22Rv1 (cell line): ENCODE data around the gene CAMKMT.

Experiments used
- H3K27ac ChIP-seq: fragments of 450-650 bp; 2 replicates; pipeline ENCODE4 v1.5.1; 2017
- ZFX ChIP-seq: fragments of 450-650 bp; IDR thresholded peaks from 2 replicates; pipeline ENCODE4 v1.6.1; 2017; ENCODE audit warnings: antibody characterized with exemption, borderline replicate concordance
- TF ChIP-seq, protein P1 (sequence below): fragments of 450-650 bp; IDR thresholded peaks from 2 replicates; pipeline ENCODE4 v1.5.1; 2017; ENCODE audit warnings: mild to moderate bottlenecking

The CAMKMT gene

DNA sequence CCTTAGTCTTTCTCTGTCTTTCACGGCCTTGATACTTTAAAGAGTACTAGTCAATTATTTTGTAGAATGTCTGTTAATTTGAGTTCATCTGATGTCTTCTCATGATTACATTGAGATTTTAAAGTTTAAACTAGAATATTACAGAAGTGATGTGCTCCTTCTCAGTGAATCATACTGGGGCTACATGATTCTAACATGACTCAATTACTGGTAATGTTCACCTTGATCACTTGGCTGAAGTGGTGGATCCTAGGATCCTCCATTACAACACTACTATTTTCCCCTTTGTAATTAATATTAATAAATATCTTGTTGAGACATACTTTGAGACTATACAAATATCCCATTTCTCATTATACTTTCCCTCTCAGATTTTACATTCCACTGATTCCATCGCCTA, 148.5 kb downstream of the CAMKMT start:
- TF ChIP-seq, protein P1, sequence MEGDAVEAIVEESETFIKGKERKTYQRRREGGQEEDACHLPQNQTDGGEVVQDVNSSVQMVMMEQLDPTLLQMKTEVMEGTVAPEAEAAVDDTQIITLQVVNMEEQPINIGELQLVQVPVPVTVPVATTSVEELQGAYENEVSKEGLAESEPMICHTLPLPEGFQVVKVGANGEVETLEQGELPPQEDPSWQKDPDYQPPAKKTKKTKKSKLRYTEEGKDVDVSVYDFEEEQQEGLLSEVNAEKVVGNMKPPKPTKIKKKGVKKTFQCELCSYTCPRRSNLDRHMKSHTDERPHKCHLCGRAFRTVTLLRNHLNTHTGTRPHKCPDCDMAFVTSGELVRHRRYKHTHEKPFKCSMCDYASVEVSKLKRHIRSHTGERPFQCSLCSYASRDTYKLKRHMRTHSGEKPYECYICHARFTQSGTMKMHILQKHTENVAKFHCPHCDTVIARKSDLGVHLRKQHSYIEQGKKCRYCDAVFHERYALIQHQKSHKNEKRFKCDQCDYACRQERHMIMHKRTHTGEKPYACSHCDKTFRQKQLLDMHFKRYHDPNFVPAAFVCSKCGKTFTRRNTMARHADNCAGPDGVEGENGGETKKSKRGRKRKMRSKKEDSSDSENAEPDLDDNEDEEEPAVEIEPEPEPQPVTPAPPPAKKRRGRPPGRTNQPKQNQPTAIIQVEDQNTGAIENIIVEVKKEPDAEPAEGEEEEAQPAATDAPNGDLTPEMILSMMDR: no peak
- no peak for TF ChIP-seq ZFX
- no peak overlapping the region for H3K27ac ChIP-seq

GRCh38 chr2:44515416-44515815, 153.7 kb downstream of the CAMKMT start:
- no peak overlapping the region for H3K27ac ChIP-seq
- TF ChIP-seq, protein P1: no peak
- TF ChIP-seq ZFX: no peak

DNA sequence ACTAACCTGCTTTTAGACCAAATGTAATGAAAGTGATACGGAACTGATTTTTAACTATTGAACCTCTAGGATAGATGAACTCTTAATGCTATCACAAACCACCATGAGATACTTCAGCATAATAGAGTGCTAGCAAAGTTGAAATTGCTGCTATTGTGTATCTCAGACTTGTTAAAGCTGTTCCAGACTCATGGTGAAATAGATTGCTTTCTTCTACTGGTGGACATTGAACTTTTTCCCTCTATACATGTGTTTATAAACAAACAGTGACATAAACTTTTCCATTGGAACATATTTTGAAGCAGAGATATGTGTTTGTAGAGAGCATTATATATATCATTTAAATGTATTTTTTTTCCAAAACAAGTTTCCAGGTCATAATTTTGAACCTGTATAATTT, 157.3 kb downstream of the CAMKMT start:
- H3K27ac ChIP-seq: no peak overlapping the region
- TF ChIP-seq, protein P1: no peak
- TF ChIP-seq ZFX: no peak

DNA sequence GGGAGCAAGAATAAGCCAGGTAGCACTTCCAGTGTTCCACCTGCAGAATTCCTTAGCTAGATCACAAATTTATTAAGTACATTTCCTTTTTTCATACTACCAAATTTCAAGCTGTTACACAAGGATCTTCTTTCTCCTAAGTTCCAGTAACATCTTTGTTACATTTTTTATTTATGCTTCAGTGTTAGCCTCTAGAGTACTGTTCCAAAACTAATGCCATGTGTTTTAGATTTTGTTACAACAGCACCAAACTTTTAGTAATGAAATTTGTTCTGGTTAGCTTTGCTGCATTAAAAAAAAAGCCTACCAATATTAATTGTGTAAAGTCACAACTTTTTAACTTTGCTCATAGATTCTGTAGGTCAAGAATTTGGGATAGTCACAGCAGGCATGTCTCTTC, 161.1 kb downstream of the CAMKMT start:
- TF ChIP-seq ZFX: no peak
- TF ChIP-seq, protein P1: no peak
- no peak overlapping the region for H3K27ac ChIP-seq

- TF ChIP-seq, protein P1: no peak
- no peak for TF ChIP-seq ZFX
- no peak overlapping the region for H3K27ac ChIP-seq
These were observed 162.7 kb downstream of the CAMKMT start for GRCh38 chr2:44524347-44524926.

GRCh38 chr2:44526352-44526751, 164.6 kb downstream of the CAMKMT start:
- H3K27ac ChIP-seq: no peak overlapping the region
- no peak for TF ChIP-seq ZFX
- TF ChIP-seq, protein P1: no peak

GRCh38 chr2:44528595-44528994, 166.8 kb downstream of the CAMKMT start:
- TF ChIP-seq, protein P1: no peak
- TF ChIP-seq ZFX: no peak
- H3K27ac ChIP-seq: no peak overlapping the region
